ENCODE data around the gene TMCO4. TPM values are rescaled to one million over a fixed set of nuclear protein-coding genes. Genes with fewer than 3 reads are reported as not detected.

TMCO4 gene
- polyA plus RNA-seq, 1 experiment: 10.1 TPM

DNA sequence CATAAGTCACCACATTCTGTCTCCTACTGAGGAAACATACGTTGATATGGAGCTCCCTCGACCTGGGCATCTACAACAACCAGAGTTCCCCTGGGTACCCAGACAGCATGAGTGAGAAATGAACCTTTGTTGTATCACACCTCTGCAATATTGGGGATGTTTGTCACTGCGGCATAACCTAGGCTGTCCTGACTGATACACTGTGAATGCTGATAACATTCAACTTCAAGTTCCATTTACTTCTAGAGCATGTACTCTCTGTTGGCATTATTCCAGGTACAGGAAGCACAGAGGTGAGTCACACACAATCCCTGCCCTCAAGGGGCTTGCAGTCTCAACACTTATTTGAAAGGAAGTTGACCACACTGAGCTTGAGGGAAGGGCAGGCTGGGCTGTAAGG, 69.5 kb downstream of the TMCO4 start:
- no peak for DNase-seq (ENCODE audit: low read depth, low spot score)
- no peak overlapping the region for H3K4me3 ChIP-seq (ENCODE audit: low read depth, low read length)
- H3K27ac ChIP-seq (ENCODE audit: low read depth, low read length): no peak overlapping the region
- H3K9me3 ChIP-seq (ENCODE audit: control insufficient read depth, insufficient read depth, low read length): peaks cover 6% of the 10 kb centered on the region; the same call in 1 of the 2 replicates
- H3K27me3 ChIP-seq (ENCODE audit: control insufficient read depth, insufficient read depth, low read length): no peaks in the 10 kb centered on the region
- TF ChIP-seq CTCF (IDR thresholded peaks at IDR 0.05; ENCODE audit: low read depth, low read length): no peak
- CTCF ChIA-PET: interaction anchor here (1.2 to 5.5 kb wide), 2 partner anchors 14 to 25 kb away, joined by 8 to 25 read pairs; no protein-coding TSS in a partner anchor
- POLR2A ChIA-PET: no interaction called here

- Histone ChIP-seq H3K4me3 (ENCODE audit: low read depth, low read length) (no peak overlapping the region), H3K27me3 (ENCODE audit: control insufficient read depth, insufficient read depth, low read length) (no peaks in the 10 kb centered on the region), H3K27ac (ENCODE audit: low read depth, low read length) (no peak overlapping the region), H3K9me3 (ENCODE audit: control insufficient read depth, insufficient read depth, low read length) (peaks cover 6% of the 10 kb centered on the region; the same call in 1 of the 2 replicates)
- no peak for DNase-seq (ENCODE audit: low read depth, low spot score)
- TF ChIP-seq CTCF (IDR thresholded peaks at IDR 0.05; ENCODE audit: low read depth, low read length): no peak
- ChIA-PET CTCF (interaction anchor here (1.2 to 5.5 kb wide), 3 partner anchors 13 to 34 kb away, joined by 3 to 25 read pairs (median 10); no protein-coding TSS in a partner anchor), POLR2A (no interaction called here)
Observed at GRCh38 chr1:19728413-19729145, 71.1 kb downstream of the TMCO4 start.

- Histone ChIP-seq H3K27me3 (ENCODE audit: control insufficient read depth, insufficient read depth, low read length) (no peaks in the 10 kb centered on the region), H3K4me3 (ENCODE audit: low read depth, low read length) (no peak overlapping the region), H3K27ac (ENCODE audit: low read depth, low read length) (no peak overlapping the region), H3K9me3 (ENCODE audit: control insufficient read depth, insufficient read depth, low read length) (peaks cover 6% of the 10 kb centered on the region; the same call in 1 of the 2 replicates)
- CTCF ChIA-PET: interaction anchor here (1.8 kb wide), 1 partner anchor 10 kb away, joined by 9 read pairs; no protein-coding TSS in a partner anchor
- POLR2A ChIA-PET: no interaction called here
- DNase-seq (ENCODE audit: low read depth, low spot score): no peak
- TF ChIP-seq CTCF (IDR thresholded peaks at IDR 0.05; ENCODE audit: low read depth, low read length): no peak
Observed at GRCh38 chr1:19725606-19726005, 74.1 kb downstream of the TMCO4 start.

GRCh38 chr1:19723874-19724273, 75.8 kb downstream of the TMCO4 start:
- Histone ChIP-seq H3K27ac (ENCODE audit: low read depth, low read length) (no peak overlapping the region), H3K27me3 (ENCODE audit: control insufficient read depth, insufficient read depth, low read length) (no peaks in the 10 kb centered on the region), H3K4me3 (ENCODE audit: low read depth, low read length) (no peak overlapping the region), H3K9me3 (ENCODE audit: control insufficient read depth, insufficient read depth, low read length) (no peaks in the 10 kb centered on the region)
- DNase-seq (ENCODE audit: low read depth, low spot score): no peak
- no peak for TF ChIP-seq CTCF (IDR thresholded peaks at IDR 0.05; ENCODE audit: low read depth, low read length)
- CTCF ChIA-PET: interaction anchor here (1.8 kb wide), 1 partner anchor 8 kb away, joined by 9 read pairs; no protein-coding TSS in a partner anchor
- POLR2A ChIA-PET: no interaction called here

DNA sequence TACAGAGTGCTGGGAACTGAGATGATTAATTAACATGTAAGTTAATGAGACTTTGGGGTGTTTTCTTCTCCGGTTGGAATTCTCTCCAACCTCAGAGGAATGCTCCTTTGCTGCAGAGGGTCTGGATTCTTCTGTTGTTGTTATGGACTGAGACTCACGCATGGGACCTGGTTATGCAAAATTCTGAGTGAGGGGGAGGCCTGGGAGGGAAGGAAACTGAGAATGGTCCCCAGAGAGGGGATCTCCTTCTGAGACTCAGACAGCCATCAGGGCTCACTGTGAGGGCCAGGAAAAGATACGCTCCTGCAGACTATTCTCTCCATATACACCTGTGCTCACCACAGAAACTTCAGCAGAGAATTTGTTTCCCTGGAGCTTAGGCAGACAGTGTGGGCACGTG, 78.7 kb downstream of the TMCO4 start:
- no peak overlapping the region for H3K4me3 ChIP-seq (ENCODE audit: low read depth, low read length)
- no peaks in the 10 kb centered on the region for H3K27me3 ChIP-seq (ENCODE audit: control insufficient read depth, insufficient read depth, low read length)
- ChIA-PET CTCF (interaction anchor here (1.1 kb wide), 1 partner anchor 16 kb away, joined by 4 read pairs; no protein-coding TSS in a partner anchor), POLR2A (no interaction called here)
- DNase-seq (ENCODE audit: low read depth, low spot score): no peak
- H3K9me3 ChIP-seq (ENCODE audit: control insufficient read depth, insufficient read depth, low read length): no peaks in the 10 kb centered on the region
- H3K27ac ChIP-seq (ENCODE audit: low read depth, low read length): no peak overlapping the region
- TF ChIP-seq CTCF (IDR thresholded peaks at IDR 0.05; ENCODE audit: low read depth, low read length): no peak
